ENCODE results near the gene CHRND.

The CHRND gene

DNA sequence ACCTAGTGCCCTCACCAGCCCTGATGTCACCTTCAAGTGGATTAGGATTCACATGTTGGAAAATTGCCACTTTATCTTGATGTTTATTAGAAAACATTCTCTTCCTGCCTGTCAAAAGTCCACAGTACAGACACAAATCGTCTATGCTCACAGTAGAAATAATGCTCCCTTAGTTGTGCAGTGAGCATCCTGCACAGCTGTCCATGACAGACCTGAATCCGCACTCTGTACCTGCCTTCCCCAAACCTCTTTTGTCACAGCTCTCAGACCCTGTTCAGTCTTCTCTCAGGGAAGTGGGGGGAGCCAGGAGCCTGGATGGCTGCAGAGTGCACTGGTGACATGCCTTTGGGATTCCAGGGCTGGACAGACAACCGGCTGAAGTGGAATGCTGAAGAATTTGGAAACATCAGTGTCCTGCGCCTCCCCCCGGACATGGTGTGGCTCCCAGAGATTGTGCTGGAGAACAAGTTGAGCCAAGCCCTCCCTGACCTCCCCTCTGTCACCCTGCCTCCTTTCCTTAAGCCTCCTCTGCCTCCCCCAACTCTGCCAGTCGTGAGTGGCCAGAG, 2.0 kb downstream of the CHRND start:
- no peak for ATAC-seq (ENCODE audit: insufficient read depth, low read depth)
- H3K27ac ChIP-seq (ENCODE audit: low read length): no peak overlapping the region

DNA sequence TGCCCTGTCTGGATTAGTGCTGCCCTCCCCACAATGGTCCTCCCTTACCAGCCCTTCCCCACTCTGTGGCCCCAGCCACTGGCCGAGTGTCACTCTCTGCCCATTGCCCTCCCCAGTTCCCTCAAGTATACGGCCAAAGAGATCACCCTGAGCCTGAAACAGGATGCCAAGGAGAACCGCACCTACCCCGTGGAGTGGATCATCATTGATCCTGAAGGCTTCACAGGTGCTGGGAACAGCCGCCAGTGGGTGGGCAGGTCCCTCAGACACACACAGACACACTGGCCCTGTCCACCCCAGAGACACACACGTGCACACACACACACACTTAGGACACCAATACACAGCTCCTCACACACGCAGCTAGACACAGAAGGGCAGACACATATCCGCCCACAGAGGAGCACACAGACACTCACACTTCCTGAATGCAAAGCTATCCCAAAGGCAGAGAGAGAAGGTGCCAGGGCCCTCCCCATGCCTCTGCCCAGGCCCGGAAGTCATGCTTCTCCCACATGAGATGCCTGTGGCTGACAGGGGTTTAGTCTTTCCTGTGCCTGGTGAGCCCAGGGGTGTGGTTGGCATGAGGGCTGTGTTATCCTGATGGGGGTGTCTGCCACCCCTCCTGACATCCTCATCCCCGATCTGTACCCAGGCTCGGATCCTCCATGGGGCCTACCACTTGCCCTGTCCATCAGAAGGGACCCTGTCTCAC, 2.9 kb downstream of the CHRND start:
- no peak overlapping the region for H3K27ac ChIP-seq (ENCODE audit: low read length)
- H3K4me2 ChIP-seq (ENCODE audit: insufficient read depth, low read length): no peak overlapping the region
- H4K20me1 ChIP-seq (ENCODE audit: insufficient read depth, low read length): no peaks in the 10 kb centered on the region
- H3K79me2 ChIP-seq (ENCODE audit: insufficient read depth, low read length): no peaks in the 10 kb centered on the region
- H2AFZ ChIP-seq (ENCODE audit: low read depth, low read length): no peak overlapping the region
- DNase-seq (peak; percentile 44), ATAC-seq (ENCODE audit: insufficient read depth, low read depth) (peak; percentile 74)
- no peaks in the 10 kb centered on the region for H3K9me3 ChIP-seq (ENCODE audit: insufficient read depth, low read length, severe bottlenecking)
- H3K4me3 ChIP-seq (ENCODE audit: low read depth in 1 of 2, low read length in 2 of 2): no peak overlapping the region
- no peaks in the 10 kb centered on the region for H3K27me3 ChIP-seq (ENCODE audit: insufficient read depth, low read length, poor library complexity)
- H3K36me3 ChIP-seq (ENCODE audit: insufficient read depth, low read length): no peaks in the 10 kb centered on the region
- no peak for TF ChIP-seq EZH2 (IDR thresholded peaks at IDR 0.05; ENCODE audit: borderline replicate concordance, low read depth, low read length, severe bottlenecking)
- TF ChIP-seq, protein P1, sequence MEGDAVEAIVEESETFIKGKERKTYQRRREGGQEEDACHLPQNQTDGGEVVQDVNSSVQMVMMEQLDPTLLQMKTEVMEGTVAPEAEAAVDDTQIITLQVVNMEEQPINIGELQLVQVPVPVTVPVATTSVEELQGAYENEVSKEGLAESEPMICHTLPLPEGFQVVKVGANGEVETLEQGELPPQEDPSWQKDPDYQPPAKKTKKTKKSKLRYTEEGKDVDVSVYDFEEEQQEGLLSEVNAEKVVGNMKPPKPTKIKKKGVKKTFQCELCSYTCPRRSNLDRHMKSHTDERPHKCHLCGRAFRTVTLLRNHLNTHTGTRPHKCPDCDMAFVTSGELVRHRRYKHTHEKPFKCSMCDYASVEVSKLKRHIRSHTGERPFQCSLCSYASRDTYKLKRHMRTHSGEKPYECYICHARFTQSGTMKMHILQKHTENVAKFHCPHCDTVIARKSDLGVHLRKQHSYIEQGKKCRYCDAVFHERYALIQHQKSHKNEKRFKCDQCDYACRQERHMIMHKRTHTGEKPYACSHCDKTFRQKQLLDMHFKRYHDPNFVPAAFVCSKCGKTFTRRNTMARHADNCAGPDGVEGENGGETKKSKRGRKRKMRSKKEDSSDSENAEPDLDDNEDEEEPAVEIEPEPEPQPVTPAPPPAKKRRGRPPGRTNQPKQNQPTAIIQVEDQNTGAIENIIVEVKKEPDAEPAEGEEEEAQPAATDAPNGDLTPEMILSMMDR (IDR thresholded peaks at IDR 0.05; ENCODE audit: borderline replicate concordance, extremely low read depth, low read length, poor library complexity, severe bottlenecking): no peak
- no peak overlapping the region for H3K9ac ChIP-seq (ENCODE audit: low read depth, low read length)
- peaks cover 3% of the 10 kb centered on the region; the same call in 1 of the 2 replicates for H3K4me1 ChIP-seq (ENCODE audit: insufficient read depth, low read length)

More for the DNA sequence above, 2.0 kb downstream of the CHRND start:
- H2AFZ ChIP-seq (ENCODE audit: low read depth, low read length): no peak overlapping the region
- no peaks in the 10 kb centered on the region for H3K79me2 ChIP-seq (ENCODE audit: insufficient read depth, low read length)
- no peak overlapping the region for H3K4me3 ChIP-seq (ENCODE audit: low read depth in 1 of 2, low read length in 2 of 2)
- no peak for DNase-seq
- H4K20me1 ChIP-seq (ENCODE audit: insufficient read depth, low read length): no peaks in the 10 kb centered on the region
- no peaks in the 10 kb centered on the region for H3K9me3 ChIP-seq (ENCODE audit: insufficient read depth, low read length, severe bottlenecking)
- no peak overlapping the region for H3K4me2 ChIP-seq (ENCODE audit: insufficient read depth, low read length)
- peaks cover 3% of the 10 kb centered on the region; the same call in 1 of the 2 replicates for H3K4me1 ChIP-seq (ENCODE audit: insufficient read depth, low read length)
- no peak for TF ChIP-seq EZH2 (IDR thresholded peaks at IDR 0.05; ENCODE audit: borderline replicate concordance, low read depth, low read length, severe bottlenecking)
- TF ChIP-seq, protein P1 (IDR thresholded peaks at IDR 0.05; ENCODE audit: borderline replicate concordance, extremely low read depth, low read length, poor library complexity, severe bottlenecking): no peak
- H3K36me3 ChIP-seq (ENCODE audit: insufficient read depth, low read length): no peaks in the 10 kb centered on the region
- no peak overlapping the region for H3K9ac ChIP-seq (ENCODE audit: low read depth, low read length)
- H3K27me3 ChIP-seq (ENCODE audit: insufficient read depth, low read length, poor library complexity): no peaks in the 10 kb centered on the region

DNA sequence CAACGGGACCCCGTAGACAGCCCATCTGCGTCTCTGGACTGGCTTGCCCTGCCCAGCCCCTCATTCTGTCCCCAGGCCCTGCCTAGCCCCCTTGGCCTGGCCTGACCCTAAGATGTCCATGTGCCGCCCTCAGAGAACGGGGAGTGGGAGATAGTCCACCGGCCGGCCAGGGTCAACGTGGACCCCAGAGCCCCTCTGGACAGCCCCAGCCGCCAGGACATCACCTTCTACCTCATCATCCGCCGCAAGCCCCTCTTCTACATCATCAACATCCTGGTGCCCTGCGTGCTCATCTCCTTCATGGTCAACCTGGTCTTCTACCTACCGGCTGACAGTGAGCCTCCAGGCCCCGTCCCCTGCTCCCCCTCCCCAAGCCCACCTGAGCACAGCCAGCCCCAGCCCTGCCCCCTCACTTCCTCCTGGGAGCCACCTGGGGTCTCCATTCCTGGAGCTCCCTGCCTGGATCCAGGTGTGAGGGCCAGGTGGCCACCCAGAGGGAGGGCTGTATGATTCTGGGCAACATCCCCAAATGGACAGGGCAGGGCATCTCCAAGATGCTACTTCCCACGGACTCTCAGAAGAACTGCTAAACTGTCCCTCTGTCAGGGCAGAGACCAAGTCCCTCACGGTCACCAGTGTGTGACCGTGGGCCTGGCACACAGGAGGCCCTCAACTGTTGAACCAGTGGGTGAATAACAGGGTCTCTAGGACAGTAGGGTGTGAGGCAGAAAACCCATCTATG, 4.0 kb downstream of the CHRND start:
- ATAC-seq (ENCODE audit: insufficient read depth, low read depth) (no peak), DNase-seq (no peak)
- H3K9me3 ChIP-seq (ENCODE audit: insufficient read depth, low read length, severe bottlenecking): no peaks in the 10 kb centered on the region
- H3K27ac ChIP-seq (ENCODE audit: low read length): no peak overlapping the region
- no peaks in the 10 kb centered on the region for H3K27me3 ChIP-seq (ENCODE audit: insufficient read depth, low read length, poor library complexity)
- peaks cover 3% of the 10 kb centered on the region; the same call in 1 of the 2 replicates for H3K4me1 ChIP-seq (ENCODE audit: insufficient read depth, low read length)
- no peak overlapping the region for H3K9ac ChIP-seq (ENCODE audit: low read depth, low read length)
- H3K36me3 ChIP-seq (ENCODE audit: insufficient read depth, low read length): no peaks in the 10 kb centered on the region
- no peak overlapping the region for H3K4me2 ChIP-seq (ENCODE audit: insufficient read depth, low read length)
- H3K4me3 ChIP-seq (ENCODE audit: low read depth in 1 of 2, low read length in 2 of 2): no peak overlapping the region
- no peak for TF ChIP-seq EZH2 (IDR thresholded peaks at IDR 0.05; ENCODE audit: borderline replicate concordance, low read depth, low read length, severe bottlenecking)
- TF ChIP-seq, protein P1 (IDR thresholded peaks at IDR 0.05; ENCODE audit: borderline replicate concordance, extremely low read depth, low read length, poor library complexity, severe bottlenecking): no peak
- no peak overlapping the region for H2AFZ ChIP-seq (ENCODE audit: low read depth, low read length)
- H4K20me1 ChIP-seq (ENCODE audit: insufficient read depth, low read length): no peaks in the 10 kb centered on the region
- H3K79me2 ChIP-seq (ENCODE audit: insufficient read depth, low read length): no peaks in the 10 kb centered on the region
